Endothelial cell (in vitro differentiated cells): ENCODE results near the gene KLHL7. TPM values are rescaled to one million over a fixed set of nuclear protein-coding genes. Genes with fewer than 3 reads are reported as not detected.

Experiments
- DNase-seq: peaks from one replicate; pipeline ENCODE4 v3.0.0; 2021; ENCODE audit warnings: low spot score
- H3K27ac Mint-ChIP-seq: one replicate; pipeline ENCODE4 v1.8.0; 2021; ENCODE audit warnings: mixed read lengths, inconsistent platforms; ENCODE audit not compliant: unreplicated experiment
- H3K27me3 Mint-ChIP-seq: one replicate; pipeline ENCODE4 v1.8.0; 2021; ENCODE audit warnings: mild to moderate bottlenecking, moderate library complexity, mixed read lengths, inconsistent platforms; ENCODE audit not compliant: unreplicated experiment
- H3K36me3 Mint-ChIP-seq: one replicate; pipeline ENCODE4 v1.8.0; 2021; ENCODE audit warnings: mild to moderate bottlenecking, low read depth, mixed read lengths, inconsistent platforms; ENCODE audit not compliant: unreplicated experiment
- H3K4me1 Mint-ChIP-seq: one replicate; pipeline ENCODE4 v1.8.0; 2021; ENCODE audit warnings: mild to moderate bottlenecking, mixed read lengths, inconsistent platforms; ENCODE audit not compliant: unreplicated experiment
- H3K4me3 Mint-ChIP-seq: one replicate; pipeline ENCODE4 v1.8.0; 2021; ENCODE audit warnings: mild to moderate bottlenecking, mixed read lengths, inconsistent platforms; ENCODE audit not compliant: unreplicated experiment
- H3K9me3 Mint-ChIP-seq: one replicate; pipeline ENCODE4 v1.8.0; 2021; ENCODE audit warnings: mixed read lengths, inconsistent platforms; ENCODE audit not compliant: unreplicated experiment
- total RNA-seq: library from RNA; stranded (reverse); fragmentation: NEBNext Ultra II Directional; extraction: Animal tissue kit (Norgen Biotek cat#: 25700); gene quantifications from one replicate; pipeline ENCODE4 v1.2.1, GENCODE V29; 2021; ENCODE audit not compliant: unreplicated experiment
- TF ChIP-seq, protein P1 (sequence below): fragments of 200-600 bp; sonication (generic); IDR thresholded peaks from one replicate; pipeline ENCODE4 v1.5.0; 2021; ENCODE audit warnings: antibody characterized with exemption; ENCODE audit not compliant: unreplicated experiment

KLHL7 gene
- total RNA-seq, 1 donor from 2014 or later = 44.8 TPM

DNA sequence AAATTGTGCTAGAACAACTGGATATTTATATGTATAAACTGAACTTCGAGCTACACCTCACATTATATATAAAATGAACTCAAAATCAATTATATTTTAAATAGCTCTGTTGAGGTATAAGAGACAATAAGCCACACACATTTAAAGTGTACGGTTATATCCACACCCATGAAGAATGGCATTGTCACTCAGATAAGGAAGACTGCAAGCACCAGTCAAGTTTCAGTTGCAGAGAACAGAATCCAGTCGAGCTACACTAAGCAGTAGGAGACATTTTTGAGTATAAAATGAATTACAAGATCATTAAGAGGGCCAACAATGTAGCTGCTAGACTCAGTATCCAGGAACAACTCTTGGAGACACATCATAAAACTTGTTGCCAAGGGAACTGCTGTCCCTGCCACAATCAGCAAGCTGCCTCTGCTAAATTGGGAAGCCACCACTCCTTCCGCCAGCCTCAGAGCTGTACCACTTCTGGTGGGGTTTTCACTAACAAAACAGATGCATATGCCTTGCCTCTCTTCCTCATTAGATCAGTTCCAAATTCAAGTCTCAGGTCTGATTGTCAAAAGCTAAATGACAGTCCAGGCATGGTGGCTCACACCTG lies 121.4 kb downstream of the KLHL7 start:
- H3K4me1 Mint-ChIP-seq = no peaks in the 10 kb centered on the region
- H3K27me3 Mint-ChIP-seq = peaks cover 2% of the 10 kb centered on the region
- no peak overlapping the region for H3K27ac Mint-ChIP-seq
- no peak overlapping the region for H3K4me3 Mint-ChIP-seq
- no peaks in the 10 kb centered on the region for H3K36me3 Mint-ChIP-seq
- no peak for DNase-seq
- H3K9me3 Mint-ChIP-seq = no peaks in the 10 kb centered on the region
- TF ChIP-seq, protein P1, sequence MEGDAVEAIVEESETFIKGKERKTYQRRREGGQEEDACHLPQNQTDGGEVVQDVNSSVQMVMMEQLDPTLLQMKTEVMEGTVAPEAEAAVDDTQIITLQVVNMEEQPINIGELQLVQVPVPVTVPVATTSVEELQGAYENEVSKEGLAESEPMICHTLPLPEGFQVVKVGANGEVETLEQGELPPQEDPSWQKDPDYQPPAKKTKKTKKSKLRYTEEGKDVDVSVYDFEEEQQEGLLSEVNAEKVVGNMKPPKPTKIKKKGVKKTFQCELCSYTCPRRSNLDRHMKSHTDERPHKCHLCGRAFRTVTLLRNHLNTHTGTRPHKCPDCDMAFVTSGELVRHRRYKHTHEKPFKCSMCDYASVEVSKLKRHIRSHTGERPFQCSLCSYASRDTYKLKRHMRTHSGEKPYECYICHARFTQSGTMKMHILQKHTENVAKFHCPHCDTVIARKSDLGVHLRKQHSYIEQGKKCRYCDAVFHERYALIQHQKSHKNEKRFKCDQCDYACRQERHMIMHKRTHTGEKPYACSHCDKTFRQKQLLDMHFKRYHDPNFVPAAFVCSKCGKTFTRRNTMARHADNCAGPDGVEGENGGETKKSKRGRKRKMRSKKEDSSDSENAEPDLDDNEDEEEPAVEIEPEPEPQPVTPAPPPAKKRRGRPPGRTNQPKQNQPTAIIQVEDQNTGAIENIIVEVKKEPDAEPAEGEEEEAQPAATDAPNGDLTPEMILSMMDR = no peak

Other genes starting within 250 kb of the KLHL7 start
- 93.8 TPM for gene HYCC1, start 91.7 kb upstream of the KLHL7 start, total RNA-seq
- gene NUP42, start 76.3 kb downstream of the KLHL7 start, total RNA-seq = 32.4 TPM
- 0.49 TPM for gene GPNMB, start 141.0 kb downstream of the KLHL7 start, total RNA-seq
- 41.5 TPM for gene MALSU1, start 193.6 kb downstream of the KLHL7 start, total RNA-seq